PC-3 (cell line): ENCODE data around the gene RARA.

Source experiments
- CTCF ChIP-seq: fragments of 300-600 bp; sonication (generic); conservative IDR thresholded peaks from 2 replicates; pipeline ENCODE4 v1.5.1; 2017; ENCODE audit warnings: antibody characterized with exemption, low read depth, mild to moderate bottlenecking, low read length
- EZH2 ChIP-seq: fragments of 300-600 bp; sonication (generic); IDR thresholded peaks from one replicate; pipeline ENCODE4 v1.6.1; 2017; ENCODE audit warnings: antibody characterized with exemption, mild to moderate bottlenecking, low read length; ENCODE audit not compliant: unreplicated experiment

GRCh38 chr17:40373324-40373723 is 64.3 kb downstream of the RARA start:
- TF ChIP-seq CTCF (no peak), EZH2 (no peak)
